Measurements from ENCODE around the gene PTPN9. TPM values are rescaled to one million over a fixed set of nuclear protein-coding genes. Genes with fewer than 3 reads are reported as not detected.
A peak's percentile ranks its signal among the peaks of the same experiment; 100 is the strongest.

The PTPN9 gene
- total RNA-seq, 1 experiment from 2014 or later: 42.2 TPM

DNA sequence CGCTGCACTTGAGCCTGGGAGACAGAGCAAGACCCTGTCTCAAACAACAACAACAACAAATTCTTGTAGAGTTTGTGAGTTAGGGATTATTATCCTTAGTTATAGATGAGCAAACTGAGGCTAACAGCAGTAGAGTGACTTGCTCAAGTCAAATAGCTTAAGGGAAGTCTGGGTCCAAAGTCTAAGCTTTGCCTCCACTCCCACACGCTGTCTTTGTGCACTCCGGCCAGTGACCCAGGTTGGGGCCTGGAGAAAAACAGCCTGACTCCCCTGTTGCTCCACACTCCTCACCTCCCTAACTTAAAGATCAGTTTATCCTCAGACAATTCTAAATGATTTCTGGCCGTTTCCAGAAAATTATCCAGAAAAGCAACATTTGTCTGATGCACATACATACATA lies 118.5 kb downstream of the PTPN9 start:
- Mint-ChIP-seq H3K36me3 (ENCODE audit: insufficient read depth in 1 of 3, low read depth in 3 of 3) (peaks cover 0 to 10% (median 2%) of the 10 kb centered on the region in 3 experiments; a peak in 4 of 7 replicates), H3K9me3 (no peaks in the 10 kb centered on the region; a peak in 1 of 5 replicates), H3K27ac (peak overlapping the region in 2 of 3 experiments; percentile 75 to 76; a peak in 5 of 7 replicates), H3K27me3 (ENCODE audit: low read depth) (no peaks in the 10 kb centered on the region; the same call in 1 of the 2 replicates), H3K4me1 (peaks cover 32% of the 10 kb centered on the region in 2 experiments), H3K4me3 (no peak overlapping the region)
- no peaks in the 10 kb centered on the region for H3K79me1 ChIP-seq (ENCODE audit: insufficient read depth, low read depth, low read length, poor library complexity, severe bottlenecking)
- TF ChIP-seq, protein P1, sequence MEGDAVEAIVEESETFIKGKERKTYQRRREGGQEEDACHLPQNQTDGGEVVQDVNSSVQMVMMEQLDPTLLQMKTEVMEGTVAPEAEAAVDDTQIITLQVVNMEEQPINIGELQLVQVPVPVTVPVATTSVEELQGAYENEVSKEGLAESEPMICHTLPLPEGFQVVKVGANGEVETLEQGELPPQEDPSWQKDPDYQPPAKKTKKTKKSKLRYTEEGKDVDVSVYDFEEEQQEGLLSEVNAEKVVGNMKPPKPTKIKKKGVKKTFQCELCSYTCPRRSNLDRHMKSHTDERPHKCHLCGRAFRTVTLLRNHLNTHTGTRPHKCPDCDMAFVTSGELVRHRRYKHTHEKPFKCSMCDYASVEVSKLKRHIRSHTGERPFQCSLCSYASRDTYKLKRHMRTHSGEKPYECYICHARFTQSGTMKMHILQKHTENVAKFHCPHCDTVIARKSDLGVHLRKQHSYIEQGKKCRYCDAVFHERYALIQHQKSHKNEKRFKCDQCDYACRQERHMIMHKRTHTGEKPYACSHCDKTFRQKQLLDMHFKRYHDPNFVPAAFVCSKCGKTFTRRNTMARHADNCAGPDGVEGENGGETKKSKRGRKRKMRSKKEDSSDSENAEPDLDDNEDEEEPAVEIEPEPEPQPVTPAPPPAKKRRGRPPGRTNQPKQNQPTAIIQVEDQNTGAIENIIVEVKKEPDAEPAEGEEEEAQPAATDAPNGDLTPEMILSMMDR (conservative IDR thresholded peaks at IDR 0.05): no peak
- peaks cover 4% of the 10 kb centered on the region for H3K23me2 ChIP-seq (ENCODE audit: insufficient read length, low read depth, low read length, poor library complexity, severe bottlenecking)
- no peak overlapping the region for H3K14ac ChIP-seq (ENCODE audit: insufficient read depth, low read length)
- DNase-seq: no peak
- H3K23ac ChIP-seq (ENCODE audit: insufficient read length, low read depth, low read length): no peak overlapping the region
- WGBS (ENCODE audit: extremely low coverage, insufficient read length, low lambda C conversion rate): no CpG with 5 or more reads among the region's 4 CpGs
- H3K9me3 ChIP-seq (ENCODE audit: control insufficient read depth, low read depth, low read length): no peaks in the 10 kb centered on the region
- H2BK12ac ChIP-seq (ENCODE audit: insufficient read length, low read depth, low read length): no peak overlapping the region
- H2BK120ac ChIP-seq (ENCODE audit: low read depth, low read length, poor library complexity, severe bottlenecking): no peak overlapping the region
- no peak overlapping the region for H2BK20ac ChIP-seq (ENCODE audit: low read depth, low read length, poor library complexity, severe bottlenecking)
- no peak overlapping the region for H4K8ac ChIP-seq (replicated peaks; ENCODE audit: insufficient read length, low read depth, low read length)
- no peak overlapping the region for H4K5ac ChIP-seq (ENCODE audit: insufficient read length, low read depth, low read length)
- H2AFZ ChIP-seq (ENCODE audit: low read length): no peak overlapping the region
- H3K18ac ChIP-seq (ENCODE audit: insufficient read length, low read depth, low read length): no peak overlapping the region
- no peak overlapping the region for H2AK5ac ChIP-seq (ENCODE audit: insufficient read length, low read length)
- H3K4ac ChIP-seq (ENCODE audit: low read depth, low read length): no peak overlapping the region
- H3K4me2 ChIP-seq (ENCODE audit: insufficient read depth, insufficient read length, low read length): no peak overlapping the region
- no peaks in the 10 kb centered on the region for H3K27me3 ChIP-seq (ENCODE audit: insufficient read depth, low read length)
- no peaks in the 10 kb centered on the region for H4K20me1 ChIP-seq (ENCODE audit: control insufficient read depth, insufficient read depth, insufficient read length)
- H3K9ac ChIP-seq (ENCODE audit: extremely low read depth, insufficient read length, low read length): no peak overlapping the region
- H2BK15ac ChIP-seq (ENCODE audit: low read depth, low read length): no peak overlapping the region
- no peaks in the 10 kb centered on the region for H3K79me2 ChIP-seq (ENCODE audit: insufficient read depth, low read length)
- H3K56ac ChIP-seq (ENCODE audit: insufficient read length, low read depth, low read length): no peak overlapping the region
- no peak overlapping the region for H3T11ph ChIP-seq (ENCODE audit: low read length)
- no peak overlapping the region for H4K91ac ChIP-seq (ENCODE audit: insufficient read length, low read depth, low read length)
- no peak overlapping the region for H2BK5ac ChIP-seq (ENCODE audit: insufficient read length, low read length)
- no peak overlapping the region for H3K27ac ChIP-seq (ENCODE audit: insufficient read length, low read depth, low read length)
- no peaks in the 10 kb centered on the region; the same call in 1 of the 2 replicates for H3K4me1 ChIP-seq (ENCODE audit: insufficient read depth, low read length)

Data from H9 (cell line).